ENCODE results near the gene SOCS1. TPM values are rescaled to one million over a fixed set of nuclear protein-coding genes. Genes with fewer than 3 reads are reported as not detected.

The SOCS1 gene
- total RNA-seq, 2 experiments from 2014 or later = 23.4 to 47.1 TPM

- TF ChIP-seq EZH2phosphoT487 (IDR thresholded peaks at IDR 0.05; ENCODE audit: borderline replicate concordance, low read depth, low read length) = no peak
- TF ChIP-seq, protein P1, sequence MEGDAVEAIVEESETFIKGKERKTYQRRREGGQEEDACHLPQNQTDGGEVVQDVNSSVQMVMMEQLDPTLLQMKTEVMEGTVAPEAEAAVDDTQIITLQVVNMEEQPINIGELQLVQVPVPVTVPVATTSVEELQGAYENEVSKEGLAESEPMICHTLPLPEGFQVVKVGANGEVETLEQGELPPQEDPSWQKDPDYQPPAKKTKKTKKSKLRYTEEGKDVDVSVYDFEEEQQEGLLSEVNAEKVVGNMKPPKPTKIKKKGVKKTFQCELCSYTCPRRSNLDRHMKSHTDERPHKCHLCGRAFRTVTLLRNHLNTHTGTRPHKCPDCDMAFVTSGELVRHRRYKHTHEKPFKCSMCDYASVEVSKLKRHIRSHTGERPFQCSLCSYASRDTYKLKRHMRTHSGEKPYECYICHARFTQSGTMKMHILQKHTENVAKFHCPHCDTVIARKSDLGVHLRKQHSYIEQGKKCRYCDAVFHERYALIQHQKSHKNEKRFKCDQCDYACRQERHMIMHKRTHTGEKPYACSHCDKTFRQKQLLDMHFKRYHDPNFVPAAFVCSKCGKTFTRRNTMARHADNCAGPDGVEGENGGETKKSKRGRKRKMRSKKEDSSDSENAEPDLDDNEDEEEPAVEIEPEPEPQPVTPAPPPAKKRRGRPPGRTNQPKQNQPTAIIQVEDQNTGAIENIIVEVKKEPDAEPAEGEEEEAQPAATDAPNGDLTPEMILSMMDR (conservative IDR thresholded peaks at IDR 0.05; ENCODE audit: low read length) = no peak
- Histone ChIP-seq H4K20me1 (ENCODE audit: insufficient read depth, low read length) (peaks cover 8% of the 10 kb centered on the region), H3K27ac (ENCODE audit: low read depth, low read length, poor library complexity, severe bottlenecking) (no peak overlapping the region), H3K4me2 (ENCODE audit: low read length) (no peak overlapping the region), H2AFZ (ENCODE audit: low read length) (no peak overlapping the region), H3K36me3 (ENCODE audit: insufficient read depth, low read length) (peaks cover 21% of the 10 kb centered on the region), H3K4me1 (ENCODE audit: insufficient read depth, low read length, poor library complexity, severe bottlenecking) (peaks cover 21% of the 10 kb centered on the region), H3K4me3 (ENCODE audit: low read depth, low read length, poor library complexity, severe bottlenecking) (no peak overlapping the region), H3K79me2 (ENCODE audit: insufficient read depth, low read depth, low read length) (peaks cover 8% of the 10 kb centered on the region; the same call in 1 of the 2 replicates), H3K9me3 (ENCODE audit: low read length) (no peaks in the 10 kb centered on the region), H3K9me2 (ENCODE audit: insufficient read depth, low read length) (no peaks in the 10 kb centered on the region)
- no TSS peak for BruUV-seq (replicated peaks)
- no peak for DNase-seq (ENCODE audit: low spot score)
- intact Hi-C loops (cut with micrococcal nuclease; ENCODE audit: unreplicated experiment) = no loop called here
- ChIA-PET CTCF (ENCODE audit: unreplicated experiment) (no interaction called here), POLR2A (interaction anchor here (0.6 kb wide), 1 partner anchor 104 kb away, joined by 3 read pairs; no protein-coding TSS in a partner anchor)
Measured at GRCh38 chr16:11248133-11248532, 7.9 kb downstream of the SOCS1 start.

- Histone ChIP-seq H3K9me2 (ENCODE audit: insufficient read depth, low read length) (no peaks in the 10 kb centered on the region), H3K27ac (ENCODE audit: low read depth, low read length, poor library complexity, severe bottlenecking) (no peak overlapping the region), H3K4me1 (ENCODE audit: insufficient read depth, low read length, poor library complexity, severe bottlenecking) (peaks cover 7% of the 10 kb centered on the region), H3K4me2 (ENCODE audit: low read length) (no peak overlapping the region), H4K20me1 (ENCODE audit: insufficient read depth, low read length) (no peaks in the 10 kb centered on the region), H2AFZ (ENCODE audit: low read length) (no peak overlapping the region), H3K9me3 (ENCODE audit: low read length) (no peaks in the 10 kb centered on the region), H3K36me3 (ENCODE audit: insufficient read depth, low read length) (no peaks in the 10 kb centered on the region), H3K4me3 (ENCODE audit: low read depth, low read length, poor library complexity, severe bottlenecking) (no peak overlapping the region), H3K79me2 (ENCODE audit: insufficient read depth, low read depth, low read length) (no peaks in the 10 kb centered on the region)
- DNase-seq (ENCODE audit: low spot score) = no peak
- BruUV-seq (replicated peaks) = no TSS peak
- ChIA-PET POLR2A (interaction anchor here (0.9 to 1.0 kb wide), 3 partner anchors 10 to 21 kb away, joined by 3 read pairs; partner anchors contain the start of gene SOCS1), CTCF (ENCODE audit: unreplicated experiment) (interaction anchor here (0.6 kb wide), 1 partner anchor 21 kb away, joined by 3 read pairs; no protein-coding TSS in a partner anchor)
- no peak for TF ChIP-seq EZH2phosphoT487 (IDR thresholded peaks at IDR 0.05; ENCODE audit: borderline replicate concordance, low read depth, low read length)
- TF ChIP-seq, protein P1 (conservative IDR thresholded peaks at IDR 0.05; ENCODE audit: low read length) = no peak
- intact Hi-C loops (cut with micrococcal nuclease; ENCODE audit: unreplicated experiment) = no loop called here
Measured at GRCh38 chr16:11245988-11246387, 10.0 kb downstream of the SOCS1 start.

GRCh38 chr16:11245222-11245737, 10.7 kb downstream of the SOCS1 start:
- CTCF ChIA-PET (ENCODE audit: unreplicated experiment) = interaction anchor here (0.6 kb wide), 1 partner anchor 20 kb away, joined by 3 read pairs; no protein-coding TSS in a partner anchor

More at GRCh38 chr16:11245222-11245737, 10.7 kb downstream of the SOCS1 start:
- Histone ChIP-seq H3K4me1 (ENCODE audit: insufficient read depth, low read length, poor library complexity, severe bottlenecking) (peaks cover 13% of the 10 kb centered on the region), H3K9me2 (ENCODE audit: insufficient read depth, low read length) (no peaks in the 10 kb centered on the region), H3K4me3 (ENCODE audit: low read depth, low read length, poor library complexity, severe bottlenecking) (no peak overlapping the region), H3K9me3 (ENCODE audit: low read length) (no peaks in the 10 kb centered on the region), H3K4me2 (ENCODE audit: low read length) (no peak overlapping the region), H3K79me2 (ENCODE audit: insufficient read depth, low read depth, low read length) (no peaks in the 10 kb centered on the region), H3K36me3 (ENCODE audit: insufficient read depth, low read length) (no peaks in the 10 kb centered on the region), H3K27ac (ENCODE audit: low read depth, low read length, poor library complexity, severe bottlenecking) (no peak overlapping the region), H4K20me1 (ENCODE audit: insufficient read depth, low read length) (no peaks in the 10 kb centered on the region), H2AFZ (ENCODE audit: low read length) (no peak overlapping the region)
- no TSS peak for BruUV-seq (replicated peaks)
- no peak for DNase-seq (ENCODE audit: low spot score)
- POLR2A ChIA-PET = interaction anchor here (1.0 kb wide), 1 partner anchor 9 kb away, joined by 3 read pairs; no protein-coding TSS in a partner anchor
- intact Hi-C loops (cut with micrococcal nuclease; ENCODE audit: unreplicated experiment) = no loop called here
- TF ChIP-seq, protein P1 (conservative IDR thresholded peaks at IDR 0.05; ENCODE audit: low read length) = no peak
- TF ChIP-seq EZH2phosphoT487 (IDR thresholded peaks at IDR 0.05; ENCODE audit: borderline replicate concordance, low read depth, low read length) = no peak

Data from OCI-LY7 (cell line).